ENCODE results near the gene TMEM141.
"Not testable (repeated sequence)": the region's sequence is repeated elsewhere in the genome, so short reads cannot be mapped to it uniquely, and the experiment has no call there.

TMEM141 gene

GRCh38 chr9:136773386-136774044, 17.6 kb upstream of the TMEM141 start:
- DNase-seq = peak in 3 of 51 donors; percentile 2 to 39 (median 9)

- DNase-seq = no peak
Observed at GRCh38 chr9:136774416-136775045, 16.6 kb upstream of the TMEM141 start.

- DNase-seq = no peak
Observed at GRCh38 chr9:136775191-136775590, 16.0 kb upstream of the TMEM141 start.

- DNase-seq = peak in 1 of 51 donors; percentile 15
Observed at GRCh38 chr9:136776947-136777346, 14.2 kb upstream of the TMEM141 start.

- DNase-seq = no peak
Observed at GRCh38 chr9:136777359-136777758, 13.8 kb upstream of the TMEM141 start.

GRCh38 chr9:136779808-136780207, 11.3 kb upstream of the TMEM141 start:
- DNase-seq = no peak

- no peak for DNase-seq
Observed at GRCh38 chr9:136782452-136782851, 8.7 kb upstream of the TMEM141 start.

GRCh38 chr9:136784249-136784996, 6.7 kb upstream of the TMEM141 start:
- peak in 3 of 51 donors; percentile 15 to 35 (median 17) for DNase-seq

- no peak for DNase-seq
Observed at GRCh38 chr9:136784997-136785361, 6.2 kb upstream of the TMEM141 start.

GRCh38 chr9:136785565-136786355, 5.4 kb upstream of the TMEM141 start:
- DNase-seq = not testable (repeated sequence)

GRCh38 chr9:136786451-136786850, 4.7 kb upstream of the TMEM141 start:
- peak in 30 of 51 donors; percentile 11 to 83 (median 44) for DNase-seq

- peak in 1 of 51 donors; percentile 42 for DNase-seq
Observed at GRCh38 chr9:136786983-136787382, 4.2 kb upstream of the TMEM141 start.

- DNase-seq = peak in 43 of 51 donors; percentile 16 to 86 (median 40)
Observed at GRCh38 chr9:136787690-136788400, 3.3 kb upstream of the TMEM141 start.

- DNase-seq = not testable (repeated sequence)
Observed at GRCh38 chr9:136788644-136789522, 2.3 kb upstream of the TMEM141 start.

- no peak for DNase-seq
Observed at GRCh38 chr9:136789523-136789937, 1.6 kb upstream of the TMEM141 start.

GRCh38 chr9:136791516-136792276, 552 bp downstream of the TMEM141 start:
- peak in 19 of 51 donors; percentile 13 to 69 (median 44) for DNase-seq

GRCh38 chr9:136792321-136793085, 1.4 kb downstream of the TMEM141 start:
- DNase-seq = no peak

All from hypothalamus (tissue), 51 donors.